GM10248 (cell line): ENCODE measurements around the gene KRTAP3-2.

Experiments used
- CTCF ChIA-PET: fragments of 300-600 bp; sonication (Branson Sonifier 250); formaldehyde crosslinking; extraction: SDS; loops from one replicate; lab custom pipeline; 2021; ENCODE audit warnings: antibody characterized with exemption; lab: Yijun Ruan, JAX
- POLR2A ChIA-PET: fragments of 350-650 bp; sonication (Branson Sonifier 250); formaldehyde crosslinking; extraction: SDS; loops from one replicate; lab custom pipeline; 2020; ENCODE audit warnings: antibody characterized with exemption; lab: Yijun Ruan, JAX
- DNase-seq: peaks from one replicate; pipeline ENCODE4 v3.0.0; 2012; ENCODE audit errors: extremely low spot score
- CTCF ChIP-seq: IDR thresholded peaks from 2 replicates; pipeline ENCODE4 v1.5.1; 2012; ENCODE audit warnings: mild to moderate bottlenecking, low read depth; ENCODE audit errors: extremely low read depth, missing control alignments, control extremely low read depth

Gene KRTAP3-2

GRCh38 chr17:40961591-40961990, 38.1 kb downstream of the KRTAP3-2 start:
- TF ChIP-seq CTCF: no peak
- DNase-seq: no peak
- POLR2A ChIA-PET: no interaction called here
- CTCF ChIA-PET: interaction anchor here (1.2 kb wide), 2 partner anchors 9 to 15 kb away, joined by 3 to 4 read pairs; no protein-coding TSS in a partner anchor

- TF ChIP-seq CTCF: no peak
- CTCF ChIA-PET: interaction anchor here (1.2 kb wide), 1 partner anchor 16 kb away, joined by 3 read pairs; no protein-coding TSS in a partner anchor
- POLR2A ChIA-PET: no interaction called here
- DNase-seq: no peak
Observed at GRCh38 chr17:40960144-40960543, 39.6 kb downstream of the KRTAP3-2 start.

- ChIA-PET POLR2A (no interaction called here), CTCF (no interaction called here)
- DNase-seq: no peak
- no peak for TF ChIP-seq CTCF
Observed at GRCh38 chr17:40958086-40958953, 41.4 kb downstream of the KRTAP3-2 start.

GRCh38 chr17:40956401-40957254, 43.1 kb downstream of the KRTAP3-2 start:
- no peak for TF ChIP-seq CTCF
- DNase-seq: no peak
- ChIA-PET POLR2A (no interaction called here), CTCF (no interaction called here)

GRCh38 chr17:40953881-40954280, 45.8 kb downstream of the KRTAP3-2 start:
- CTCF ChIA-PET: interaction anchor here (1.0 kb wide), 1 partner anchor 23 kb away, joined by 3 read pairs; no protein-coding TSS in a partner anchor
- no peak for TF ChIP-seq CTCF
- DNase-seq: no peak
- POLR2A ChIA-PET: no interaction called here

GRCh38 chr17:40952661-40953060, 47.0 kb downstream of the KRTAP3-2 start:
- TF ChIP-seq CTCF: no peak
- ChIA-PET POLR2A (no interaction called here), CTCF (interaction anchor here (1.0 to 1.7 kb wide), 2 partner anchors 9 to 24 kb away, joined by 3 to 4 read pairs; no protein-coding TSS in a partner anchor)
- DNase-seq: no peak
